BJ (cell line): ENCODE results near the gene COX8A. TPM values are rescaled to one million over a fixed set of nuclear protein-coding genes. Genes with fewer than 3 reads are reported as not detected.

Experiments used
- CTCF ChIA-PET: fragments of 350-600 bp; formaldehyde crosslinking; extraction: SDS; loops from one replicate; lab custom pipeline; 2021; ENCODE audit warnings: antibody characterized with exemption, inconsistent platforms; lab: Yijun Ruan, JAX
- POLR2A ChIA-PET: fragments of 300-600 bp; sonication (Branson Sonifier 250); formaldehyde crosslinking; extraction: SDS; loops from one replicate; lab custom pipeline; 2021; ENCODE audit warnings: antibody characterized with exemption; lab: Charles Lee
- DNase-seq: peaks from one replicate; pipeline ENCODE4 v3.0.0-alpha.2; 2011; ENCODE audit warnings: low read depth
- H3K27me3 ChIP-seq: 2 replicates; pipeline ENCODE4 v1.6.0; 2011; ENCODE audit warnings: low read length; ENCODE audit not compliant: control insufficient read depth, insufficient read depth
- H3K36me3 ChIP-seq: 2 replicates; pipeline ENCODE4 v1.5.1; 2011; ENCODE audit warnings: low read length; ENCODE audit not compliant: control insufficient read depth, insufficient read depth
- H3K4me3 ChIP-seq: 2 replicates; pipeline ENCODE4 v1.5.1; 2011; ENCODE audit warnings: low read depth, mild to moderate bottlenecking, control low read depth, low read length
- CTCF ChIP-seq: IDR thresholded peaks from 2 replicates; pipeline ENCODE4 v1.5.1; 2011; ENCODE audit warnings: low read depth, mild to moderate bottlenecking, control low read depth, inconsistent platforms, low read length, moderate library complexity; ENCODE audit not compliant: insufficient read depth
- polyA plus RNA-seq: library from polyadenylated mRNA; depleted of rRNA; stranded (reverse); fragments of >200 nt; gene quantifications from 2 replicates; pipeline ENCODE4 v1.2.3, GENCODE V29; 2011

The COX8A gene
- polyA plus RNA-seq, 1 experiment: 527 TPM

GRCh38 chr11:64006398-64006797 is 32.0 kb downstream of the COX8A start:
- CTCF ChIA-PET: interaction anchor here (2.3 to 3.2 kb wide), 2 partner anchors 142 to 147 kb away, joined by 12 to 15 read pairs; no protein-coding TSS in a partner anchor
- POLR2A ChIA-PET: no interaction called here
- no peaks in the 10 kb centered on the region for H3K36me3 ChIP-seq
- TF ChIP-seq CTCF: no peak
- no peak overlapping the region for H3K4me3 ChIP-seq
- H3K27me3 ChIP-seq: no peaks in the 10 kb centered on the region
- no peak for DNase-seq

- H3K27me3 ChIP-seq: no peaks in the 10 kb centered on the region
- H3K4me3 ChIP-seq: peak overlapping the region; percentile 31
- ChIA-PET CTCF (interaction anchor here (0.6 to 3.2 kb wide), 7 partner anchors 8 to 146 kb away, joined by 3 to 15 read pairs (median 3); no protein-coding TSS in a partner anchor), POLR2A (no interaction called here)
- DNase-seq: no peak
- H3K36me3 ChIP-seq: no peaks in the 10 kb centered on the region
- no peak; the same call in 1 of the 2 replicates for TF ChIP-seq CTCF
These were observed 32.8 kb downstream of the COX8A start for GRCh38 chr11:64007160-64007628.

GRCh38 chr11:64007629-64008282 is 33.3 kb downstream of the COX8A start:
- TF ChIP-seq CTCF: no peak; the same call in 1 of the 2 replicates
- POLR2A ChIA-PET: no interaction called here
- DNase-seq: no peak

GRCh38 chr11:64008283-64008913 is 34.0 kb downstream of the COX8A start:
- POLR2A ChIA-PET: no interaction called here

More at GRCh38 chr11:64007629-64008282, 33.3 kb downstream of the COX8A start:
- CTCF ChIA-PET: interaction anchor here (0.8 to 3.2 kb wide), 6 partner anchors 8 to 145 kb away, joined by 3 to 15 read pairs (median 3); no protein-coding TSS in a partner anchor
- Histone ChIP-seq H3K27me3 (no peaks in the 10 kb centered on the region), H3K4me3 (peak overlapping the region; percentile 31), H3K36me3 (no peaks in the 10 kb centered on the region)

More at GRCh38 chr11:64008283-64008913, 34.0 kb downstream of the COX8A start:
- CTCF ChIA-PET: interaction anchor here (2.3 to 3.2 kb wide), 2 partner anchors 140 to 145 kb away, joined by 12 to 15 read pairs; no protein-coding TSS in a partner anchor
- TF ChIP-seq CTCF: no peak
- Histone ChIP-seq H3K36me3 (no peaks in the 10 kb centered on the region), H3K27me3 (no peaks in the 10 kb centered on the region), H3K4me3 (no peak overlapping the region)
- DNase-seq: no peak
